NCI-H2227 (cell line): Measurements from ENCODE around the gene KIF18B.

Source experiments
- DNase-seq: peaks from one replicate; lab custom pipeline; 2025; ENCODE audit not compliant: unreplicated experiment; lab: John Stamatoyannopoulos, UW

KIF18B gene

GRCh38 chr17:44884941-44885340 lies 62.6 kb downstream of the KIF18B start:
- no peak for DNase-seq

- DNase-seq = no peak
These were observed 66.4 kb downstream of the KIF18B start for GRCh38 chr17:44881145-44881544.

- DNase-seq = no peak
These were observed 67.5 kb downstream of the KIF18B start for GRCh38 chr17:44880062-44880461.

GRCh38 chr17:44879376-44879775 lies 68.2 kb downstream of the KIF18B start:
- DNase-seq = no peak

DNA sequence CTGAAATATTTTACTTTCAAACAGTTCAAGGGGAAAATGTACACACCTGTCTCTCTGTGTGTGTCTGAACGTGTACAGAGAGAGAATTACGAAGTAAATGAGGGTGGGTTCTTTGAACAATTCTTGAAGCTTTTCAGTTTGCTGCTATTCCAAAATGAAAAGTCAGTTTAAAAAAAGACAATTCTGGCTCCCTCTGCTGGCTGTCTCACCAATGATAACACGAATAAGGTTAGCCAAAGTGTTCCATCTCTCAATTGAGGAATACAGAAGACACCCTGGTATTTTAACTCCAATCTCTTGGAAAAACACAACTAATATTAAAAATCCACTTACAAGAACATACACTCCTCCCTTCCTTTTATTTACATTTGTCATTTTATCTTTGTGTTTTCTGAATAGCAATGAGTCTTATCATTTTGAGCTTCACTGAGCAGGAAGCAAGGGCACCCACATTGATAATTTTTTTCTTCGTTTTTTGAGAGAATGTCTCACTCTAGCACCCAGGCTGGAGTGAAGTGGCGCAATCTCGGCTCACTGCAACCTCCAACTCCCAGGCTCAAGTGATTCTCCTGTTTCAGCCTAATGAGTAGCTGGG lies 68.8 kb downstream of the KIF18B start:
- peak; percentile 62 for DNase-seq

DNA sequence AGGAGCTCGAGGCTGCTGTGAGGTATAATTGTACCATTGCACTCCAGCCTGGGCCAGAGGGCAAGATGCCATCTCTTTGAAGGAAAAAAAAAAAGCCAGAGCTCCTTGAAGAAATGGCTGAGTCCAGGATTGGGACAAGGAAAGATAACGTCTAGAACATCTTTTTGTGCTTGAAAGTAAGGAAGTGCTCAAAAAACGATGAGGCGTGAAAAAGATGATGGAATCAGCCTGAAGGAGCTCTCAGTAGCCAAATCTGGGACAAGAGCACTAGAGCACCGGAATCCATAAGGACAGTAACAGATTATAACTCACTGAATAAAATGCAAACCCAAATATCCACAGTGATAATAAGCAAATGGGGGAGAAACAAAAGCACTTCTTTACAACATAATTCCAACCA lies 70.5 kb downstream of the KIF18B start:
- DNase-seq = no peak

- no peak for DNase-seq
These were observed 71.8 kb downstream of the KIF18B start for GRCh38 chr17:44875761-44876160.
